Activated CD8-positive, alpha-beta memory T cell treated with anti-CD3 and anti-CD28 coated beads, Interleukin-2, amount 50 U/mL, for 48 hours (primary cell): ENCODE measurements around the gene NOC4L.

Experiments
- DNase-seq: peaks from one replicate; pipeline ENCODE4 v3.0.0-alpha.2; 2020

The NOC4L gene

DNA sequence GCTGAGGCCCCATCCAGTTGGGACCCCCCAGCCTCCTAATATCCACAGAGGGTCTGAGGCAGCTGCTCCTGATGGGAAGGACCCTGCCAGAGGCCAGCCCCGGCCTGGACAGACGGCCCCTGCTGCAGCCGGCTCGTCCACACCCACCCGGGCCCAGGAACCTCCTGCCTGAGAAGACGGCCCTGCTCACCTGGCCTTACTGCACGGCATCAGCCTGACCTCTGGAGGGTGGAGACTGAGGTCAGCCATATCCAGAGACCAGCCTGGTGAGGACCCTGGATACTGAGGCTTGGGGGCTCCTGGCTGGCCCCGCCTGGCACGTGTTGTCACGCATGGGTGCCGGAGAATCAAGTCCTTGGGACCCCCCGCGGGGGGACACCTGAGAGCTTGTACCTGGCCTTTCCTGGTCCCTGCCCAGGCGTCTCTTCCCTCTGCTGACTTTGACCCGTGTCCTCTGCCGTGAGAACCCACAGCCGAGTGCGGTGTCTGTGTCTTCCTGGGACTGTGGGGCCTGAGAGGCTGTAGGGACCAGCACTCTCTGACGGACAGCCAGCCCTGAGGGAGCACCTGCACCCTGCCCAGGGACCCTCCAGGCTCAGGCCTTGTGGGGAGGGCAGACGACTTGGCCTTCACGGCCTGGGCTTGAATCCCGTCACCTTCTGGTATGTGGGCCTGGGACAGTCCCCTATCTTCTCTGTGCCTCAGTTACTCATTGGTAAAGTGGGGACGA is 57.3 kb downstream of the NOC4L start:
- no peak for DNase-seq
